ENCODE measurements around the gene TRIM72. TPM values are rescaled to one million over a fixed set of nuclear protein-coding genes. Genes with fewer than 3 reads are reported as not detected.
"Not testable (repeated sequence)": the region's sequence is repeated elsewhere in the genome, so short reads cannot be mapped to it uniquely, and the experiment has no call there.

The TRIM72 gene
- total RNA-seq, 1 donor from 2014 or later = 117 TPM

- no peak for DNase-seq
Measured at GRCh38 chr16:31190818-31191444, 23.0 kb upstream of the TRIM72 start.

GRCh38 chr16:31191697-31192428, 22.1 kb upstream of the TRIM72 start:
- DNase-seq = no peak

- DNase-seq = no peak
Measured at GRCh38 chr16:31192856-31193642, 20.9 kb upstream of the TRIM72 start.

- no peak for DNase-seq
Measured at GRCh38 chr16:31193874-31194273, 20.0 kb upstream of the TRIM72 start.

GRCh38 chr16:31194898-31195297, 19.0 kb upstream of the TRIM72 start:
- DNase-seq = no peak

- DNase-seq = not testable (repeated sequence)
Measured at GRCh38 chr16:31195861-31196260, 18.1 kb upstream of the TRIM72 start.

GRCh38 chr16:31196324-31197088, 17.4 kb upstream of the TRIM72 start:
- no peak for DNase-seq

- DNase-seq = no peak
Measured at GRCh38 chr16:31198207-31198882, 15.6 kb upstream of the TRIM72 start.

DNA sequence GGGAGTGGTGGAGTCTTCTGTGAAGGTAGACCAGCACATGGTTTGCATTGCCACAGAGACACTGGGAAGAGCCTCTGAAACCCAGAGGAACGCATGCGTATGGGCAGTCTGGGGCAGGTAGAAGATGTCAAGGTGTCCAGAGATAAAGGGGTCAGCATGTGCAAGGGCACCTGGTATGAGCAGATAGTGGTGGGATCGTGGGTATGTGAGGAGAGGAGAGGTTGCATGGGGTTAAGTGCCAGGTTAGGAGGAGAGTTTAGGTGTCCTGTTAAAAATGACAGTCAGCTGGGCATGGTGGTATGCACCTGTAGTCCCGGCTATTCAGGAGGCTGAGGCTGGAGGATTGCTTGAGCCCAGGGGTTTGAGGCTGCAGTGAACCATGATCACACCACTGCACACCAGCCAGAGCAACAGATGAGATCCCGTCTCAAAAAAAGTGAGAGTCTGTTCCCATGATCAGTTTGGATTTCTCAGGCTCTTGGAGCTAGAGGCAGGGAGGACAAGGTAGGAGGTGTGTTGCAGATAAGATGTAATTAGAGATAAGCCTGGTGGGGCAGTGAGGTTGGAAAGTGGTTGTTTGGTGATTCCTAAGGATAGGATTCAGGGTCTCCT, 14.4 kb upstream of the TRIM72 start:
- no peak for DNase-seq

- DNase-seq = not testable (repeated sequence)
Measured at GRCh38 chr16:31200111-31200510, 13.8 kb upstream of the TRIM72 start.

DNA sequence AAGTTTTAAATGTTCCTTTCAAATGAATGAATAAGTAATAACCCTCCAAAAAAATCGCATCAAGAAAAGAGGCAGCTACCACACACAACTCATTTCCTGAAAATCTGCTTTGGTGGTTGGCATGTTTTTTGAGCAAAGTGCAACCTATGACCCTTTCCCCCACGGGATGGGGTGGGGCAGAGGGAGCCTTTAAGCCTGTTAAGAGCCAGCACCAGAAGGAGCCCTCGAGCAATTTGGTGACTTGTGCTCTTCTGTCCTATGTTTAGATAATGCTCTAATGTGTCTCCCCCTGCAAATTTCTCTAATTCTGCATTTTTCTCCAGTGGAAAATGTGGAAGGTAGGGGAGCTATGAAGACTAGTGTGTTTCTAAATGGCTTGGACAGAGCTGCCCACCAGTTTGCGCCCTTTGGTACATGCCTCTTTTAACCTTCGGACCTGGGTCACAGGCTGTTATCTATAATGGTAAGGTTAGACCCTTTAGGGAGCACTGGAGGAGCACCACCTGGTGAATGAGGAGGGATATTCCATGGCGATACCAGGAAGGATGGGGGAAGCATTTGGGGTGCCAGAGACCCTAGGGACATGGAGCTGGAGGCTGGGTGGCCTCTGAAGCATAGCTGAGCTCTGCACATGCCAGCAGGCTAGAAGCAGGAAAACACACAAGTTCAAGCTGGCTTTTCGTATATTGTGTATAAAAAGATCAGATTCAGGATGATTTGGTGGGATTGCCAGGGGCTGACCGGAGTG, 12.9 kb upstream of the TRIM72 start:
- no peak for DNase-seq

DNA sequence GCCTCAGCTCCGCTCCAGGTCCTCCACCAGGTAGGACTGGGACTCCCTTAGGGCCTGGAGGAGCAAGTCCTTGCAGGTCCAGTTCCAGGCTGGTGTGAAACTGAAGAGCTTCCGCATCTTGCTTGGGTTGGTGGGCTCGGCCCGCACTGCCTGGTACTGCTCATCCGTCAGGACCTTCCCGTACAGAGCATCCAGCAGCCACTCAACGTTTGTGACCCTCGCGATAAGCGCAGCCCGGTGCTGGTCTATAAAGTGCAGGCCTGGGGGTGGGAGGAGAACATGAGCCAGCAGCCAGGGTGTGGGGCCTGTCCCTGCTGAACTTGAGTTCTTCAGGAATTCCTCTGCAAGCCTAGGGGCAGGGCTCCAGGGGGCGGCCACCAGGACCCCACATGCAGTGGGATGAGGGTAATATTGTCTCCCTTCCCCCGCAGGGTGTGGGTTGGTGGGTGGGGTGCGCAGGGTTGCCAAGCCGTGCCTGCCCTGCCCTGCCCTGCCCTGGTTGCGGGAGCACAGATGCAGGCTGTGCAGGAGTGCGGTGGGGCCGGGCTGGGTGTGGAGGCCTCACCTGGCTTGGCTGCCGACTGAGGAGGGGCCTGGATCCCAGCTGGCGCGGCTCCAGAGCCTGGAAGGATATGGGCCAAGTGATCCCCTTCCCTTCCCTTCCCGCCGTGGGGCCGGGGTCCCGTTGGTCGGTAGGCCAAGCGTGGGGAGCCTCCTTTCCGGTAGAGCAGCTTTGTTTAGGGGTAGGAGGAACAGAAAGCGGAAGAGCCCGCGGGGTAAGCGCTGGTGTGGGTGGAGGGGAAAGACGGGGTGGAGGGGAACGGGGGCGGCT, 12.1 kb upstream of the TRIM72 start:
- DNase-seq = no peak

DNA sequence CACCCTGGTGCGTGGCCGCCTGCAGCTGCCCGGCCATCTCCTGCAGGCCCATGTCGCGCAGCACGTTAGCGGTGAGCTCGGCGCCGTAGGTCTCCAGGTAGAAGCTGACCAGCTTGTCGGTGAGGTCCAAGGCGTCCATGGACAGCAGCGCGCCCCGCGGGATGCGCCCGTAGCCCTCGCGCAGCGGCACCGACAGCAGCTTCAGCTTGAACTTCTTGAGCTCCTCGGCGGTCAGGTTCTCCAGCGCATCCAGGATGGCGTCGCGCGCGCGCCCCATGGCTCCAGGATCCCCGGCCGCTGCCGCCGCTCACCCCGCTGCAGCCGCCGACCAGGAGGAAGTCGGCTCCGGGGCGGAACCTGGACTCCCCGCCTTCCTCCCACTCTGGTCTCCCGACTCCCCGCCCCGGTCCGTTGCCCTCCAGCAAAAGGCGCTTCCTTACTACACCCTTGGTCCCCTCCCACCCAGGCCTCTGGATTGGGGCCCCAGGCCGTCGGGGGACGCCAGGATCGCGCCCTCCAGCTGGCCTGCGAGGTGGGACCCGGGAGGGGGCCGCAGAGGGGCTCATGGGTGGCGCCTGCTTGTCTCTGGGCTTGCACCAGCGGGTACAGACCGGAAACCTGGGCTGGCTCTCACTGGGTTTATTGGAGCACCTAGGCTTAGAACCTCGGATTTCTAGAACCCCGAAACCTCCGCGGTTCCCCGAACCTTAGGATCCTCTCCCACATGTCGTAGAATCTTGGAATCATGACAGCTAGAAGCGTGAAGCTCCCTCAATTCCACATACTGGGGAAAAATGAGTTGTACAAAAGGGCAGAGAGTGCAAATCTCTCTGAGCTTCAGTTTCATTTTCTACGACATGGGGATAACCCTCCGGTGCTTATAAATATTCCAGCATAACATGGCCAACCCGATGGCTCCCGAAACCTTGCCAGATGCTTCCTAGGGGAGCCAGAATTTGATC, 11.2 kb upstream of the TRIM72 start, which contains the start of gene PYCARD:
PYCARD (minus strand) TSS at position 347 of the 962 bp plus-strand sequence; CDS start at position 277, 70 bp downstream.
- DNase-seq = peak; percentile 51

DNA sequence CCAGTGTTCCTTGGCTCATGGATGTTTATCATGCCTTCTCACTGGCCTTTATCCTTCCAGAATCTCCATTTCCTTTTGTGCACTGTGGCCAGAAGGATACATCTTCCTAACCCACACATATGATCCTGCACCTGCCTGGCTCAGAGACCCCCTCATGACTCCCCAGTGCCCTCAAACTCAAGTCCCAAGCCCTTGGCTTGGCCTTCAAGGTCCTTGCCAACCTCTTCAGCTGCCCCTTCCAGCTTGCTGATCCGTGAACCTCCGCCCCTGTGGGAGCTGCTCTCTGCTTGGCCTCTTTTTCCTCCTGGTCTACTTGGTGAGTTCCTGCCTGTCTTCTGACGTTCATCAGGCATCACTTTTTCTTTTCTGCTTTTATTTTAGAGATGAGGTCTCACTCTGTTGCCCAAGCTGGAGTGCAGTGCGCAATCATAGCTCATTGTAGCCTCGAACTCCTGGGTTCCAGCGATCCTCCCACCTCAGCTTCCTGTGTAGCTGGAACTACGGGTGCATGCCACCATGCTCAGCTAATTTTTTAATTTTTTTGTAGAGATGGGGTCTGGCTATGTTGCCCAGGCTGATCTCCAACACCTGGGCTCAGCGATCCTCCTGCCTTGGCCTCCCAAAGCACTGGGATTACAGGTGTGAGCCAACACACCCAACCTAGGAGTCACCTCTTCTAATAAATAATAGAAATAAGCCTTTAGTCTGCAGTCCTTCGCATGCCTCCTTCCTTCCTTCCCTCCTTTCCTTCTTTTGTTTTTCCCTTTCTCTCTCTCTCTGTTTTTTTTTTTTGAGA, 8.8 kb upstream of the TRIM72 start:
- no peak for DNase-seq

- DNase-seq = no peak
Measured at GRCh38 chr16:31206776-31207175, 7.1 kb upstream of the TRIM72 start.

- DNase-seq = no peak
Measured at GRCh38 chr16:31213342-31213741, 577 bp upstream of the TRIM72 start.

DNA sequence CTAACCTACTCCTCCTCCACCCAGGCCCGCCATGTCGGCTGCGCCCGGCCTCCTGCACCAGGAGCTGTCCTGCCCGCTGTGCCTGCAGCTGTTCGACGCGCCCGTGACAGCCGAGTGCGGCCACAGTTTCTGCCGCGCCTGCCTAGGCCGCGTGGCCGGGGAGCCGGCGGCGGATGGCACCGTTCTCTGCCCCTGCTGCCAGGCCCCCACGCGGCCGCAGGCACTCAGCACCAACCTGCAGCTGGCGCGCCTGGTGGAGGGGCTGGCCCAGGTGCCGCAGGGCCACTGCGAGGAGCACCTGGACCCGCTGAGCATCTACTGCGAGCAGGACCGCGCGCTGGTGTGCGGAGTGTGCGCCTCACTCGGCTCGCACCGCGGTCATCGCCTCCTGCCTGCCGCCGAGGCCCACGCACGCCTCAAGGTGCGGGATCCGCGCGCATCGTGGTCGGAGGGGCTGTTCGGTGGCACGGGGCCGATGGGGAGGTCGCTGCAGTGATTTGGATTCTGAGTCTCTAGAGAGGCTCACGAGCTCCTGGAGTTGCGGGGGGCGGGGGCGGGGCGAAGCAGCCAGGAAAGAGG, 878 bp downstream of the TRIM72 start:
- DNase-seq = peak; percentile 70

All from tongue (tissue), 2 donors.